ENCODE results near the gene CACNA1S. TPM values are rescaled to one million over a fixed set of nuclear protein-coding genes. Genes with fewer than 3 reads are reported as not detected.

CACNA1S gene
- total and polyA plus RNA-seq, 2 of the 4 experiments (the other 2 are of a cell fraction), result not detected

DNA sequence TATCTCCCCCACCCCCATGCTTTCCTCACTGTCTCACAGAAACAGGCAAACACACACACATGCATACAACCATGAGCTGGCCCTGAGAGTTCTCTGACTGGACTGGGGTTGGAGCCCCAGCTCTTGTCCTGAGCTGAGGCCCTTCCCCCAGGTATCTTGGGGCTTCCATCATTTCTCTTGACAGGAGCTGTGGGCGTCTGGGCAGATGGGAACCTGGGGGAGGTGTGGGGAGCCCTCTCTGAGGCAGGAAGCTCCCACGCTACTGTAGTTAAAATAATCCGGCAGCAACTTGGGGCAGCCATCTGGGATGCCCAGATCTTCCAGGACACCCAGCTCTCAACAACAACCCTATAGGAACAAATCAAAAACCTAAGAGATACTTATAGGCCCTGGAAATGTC, 86.0 kb downstream of the CACNA1S start:
- no CpG with 5 or more reads among the region's 3 CpGs for WGBS, 2 experiments (ENCODE audit: extremely low coverage in 2 of 2, insufficient read length in 1 of 2)
- Histone ChIP-seq H2BK5ac (ENCODE audit: low read depth, low read length, poor library complexity, severe bottlenecking) (no peak overlapping the region), H3K23ac (ENCODE audit: low read depth, low read length) (no peak overlapping the region), H2BK15ac (ENCODE audit: low read depth, low read length) (no peak overlapping the region), H3K4me2 (ENCODE audit: low read depth, low read length) (no peak overlapping the region), H4K91ac (ENCODE audit: insufficient read depth, low read depth, low read length) (no peak overlapping the region; the same call in 1 of the 2 replicates), H4K5ac (ENCODE audit: low read depth, low read length) (no peak overlapping the region), H3K9ac (ENCODE audit: low read depth, low read length) (no peak overlapping the region), H4K8ac (ENCODE audit: low read depth in 2 of 2, low read length in 2 of 2) (no peak overlapping the region), H2AK5ac (ENCODE audit: low read depth, low read length) (no peak overlapping the region), H2BK20ac (ENCODE audit: low read depth, low read length) (no peak overlapping the region), H3K18ac (ENCODE audit: low read depth, low read length) (no peak overlapping the region), H2BK120ac (ENCODE audit: low read depth, low read length) (no peak overlapping the region), H2AK9ac (replicated peaks; ENCODE audit: low read depth, low read length, poor library complexity) (no peak overlapping the region), H3K4ac (ENCODE audit: low read depth, low read length) (no peak overlapping the region), H3K4me1 (ENCODE audit: control insufficient read depth, insufficient read depth, low read length) (peaks cover 5% of the 10 kb centered on the region), H3K14ac (replicated peaks; ENCODE audit: low read depth, low read length) (no peak overlapping the region), H3K4me3 (ENCODE audit: insufficient read depth, low read depth, low read length) (no peak overlapping the region), H4K20me1 (ENCODE audit: insufficient read depth, low read length) (no peaks in the 10 kb centered on the region; the same call in 1 of the 2 replicates), H3K36me3 (ENCODE audit: control insufficient read depth, insufficient read depth, low read length) (no peaks in the 10 kb centered on the region), H2AFZ (replicated peaks; ENCODE audit: low read length, poor library complexity) (no peak overlapping the region), H3K9me3 (ENCODE audit: control insufficient read depth, insufficient read depth, low read length) (no peaks in the 10 kb centered on the region), H3K9me1 (ENCODE audit: insufficient read depth, low read length) (peaks cover 3% of the 10 kb centered on the region; the same call in 1 of the 2 replicates), H3K56ac (ENCODE audit: extremely low read depth, insufficient read depth, low read length) (no peak overlapping the region), H3K27ac (ENCODE audit: insufficient read depth, low read length) (no peak overlapping the region), H3K79me1 (ENCODE audit: low read depth in 1 of 2, low read length in 2 of 2) (no peaks in the 10 kb centered on the region), H3K27me3 (ENCODE audit: control insufficient read depth, insufficient read depth, low read length) (peaks cover 20% of the 10 kb centered on the region)
- dilution Hi-C loops (cut with HindIII; ENCODE audit: low sequenced_read_pairs, unreplicated experiment) (no loop called here), intact Hi-C loops (cut with micrococcal nuclease) (loop anchor here (10.0 kb wide), 1 partner anchor 141 kb away; no protein-coding TSS in a partner anchor), in situ Hi-C loops (cut with MboI; ENCODE audit: low sequenced_read_pairs) (no loop called here)
- ATAC-seq (ENCODE audit: low read depth) (no peak), DNase-seq (peak; percentile 19)
- ChIA-PET CTCF (interaction anchor here (0.6 to 1.4 kb wide), 2 partner anchors 17 to 529 kb away, joined by 6 read pairs; no protein-coding TSS in a partner anchor), POLR2A (ENCODE audit: unreplicated experiment) (no interaction called here)
- no peak for TF ChIP-seq BHLHE40 (IDR thresholded peaks at IDR 0.05; ENCODE audit: low read depth, low read length)
- no peak for TF ChIP-seq CHD1 (IDR thresholded peaks at IDR 0.05; ENCODE audit: low read depth, low read length)
- TF ChIP-seq RCOR1 (IDR thresholded peaks at IDR 0.05; ENCODE audit: insufficient replicate concordance, low read length), result no peak
- no peak for TF ChIP-seq ELK1 (IDR thresholded peaks at IDR 0.05; ENCODE audit: borderline replicate concordance, low read depth, low read length)
- no peak for TF ChIP-seq FOS (IDR thresholded peaks at IDR 0.05; ENCODE audit: low read depth, low read length)
- no peak for TF ChIP-seq MAFK (IDR thresholded peaks at IDR 0.05; ENCODE audit: low read depth, low read length)
- no peak for TF ChIP-seq SMC3 (IDR thresholded peaks at IDR 0.05; ENCODE audit: low read depth, low read length)
- TF ChIP-seq RFX5 (IDR thresholded peaks at IDR 0.05; ENCODE audit: low read depth, low read length), result no peak
- TF ChIP-seq CTCF (conservative IDR thresholded peaks at IDR 0.05; ENCODE audit: low read depth, low read length), result no peak
- no peak for TF ChIP-seq NFE2L2 (IDR thresholded peaks at IDR 0.05; ENCODE audit: low read depth, low read length)
- TF ChIP-seq CEBPB (IDR thresholded peaks at IDR 0.05; ENCODE audit: low read depth, low read length), result no peak
- no peak for TF ChIP-seq MXI1 (IDR thresholded peaks at IDR 0.05; ENCODE audit: borderline replicate concordance, low read depth, low read length)
- TF ChIP-seq MAZ (IDR thresholded peaks at IDR 0.05; ENCODE audit: borderline replicate concordance, low read depth, low read length), result no peak
- TF ChIP-seq POLR2A (IDR thresholded peaks at IDR 0.05; ENCODE audit: low read depth, low read length), result no peak
- TF ChIP-seq USF2 (IDR thresholded peaks at IDR 0.05; ENCODE audit: low read depth, low read length), result no peak
- TF ChIP-seq RAD21 (IDR thresholded peaks at IDR 0.05; ENCODE audit: low read length), result no peak
- no TSS peak for BruUV-seq (replicated peaks)

All from IMR-90 (cell line).